ENCODE data around the gene HHIP.

- TF ChIP-seq FOXM1 (IDR thresholded peaks at IDR 0.05; ENCODE audit: borderline replicate concordance): no peak
- TF ChIP-seq ELF4 (IDR thresholded peaks at IDR 0.05): no peak
- no peak for TF ChIP-seq TARDBP (IDR thresholded peaks at IDR 0.05)
- TF ChIP-seq SP1 (IDR thresholded peaks at IDR 0.05): no peak
Observed at GRCh38 chr4:144648042-144648441, 2.1 kb downstream of the HHIP start.
